Measurements from ENCODE around the gene GFRA1.

The GFRA1 gene

GRCh38 chr10:116094356-116094755 lies 178.7 kb downstream of the GFRA1 start:
- Histone ChIP-seq H3K4me3 (ENCODE audit: low read depth, low read length) (no peak overlapping the region), H3K4me1 (ENCODE audit: control insufficient read depth, insufficient read depth, low read length) (no peaks in the 10 kb centered on the region), H3K9me3 (ENCODE audit: control insufficient read depth, insufficient read depth, low read depth, low read length) (no peaks in the 10 kb centered on the region), H3K36me3 (ENCODE audit: control insufficient read depth in 2 of 2, insufficient read depth in 1 of 2, low read length in 2 of 2) (no peaks in the 10 kb centered on the region), H3K27ac (ENCODE audit: extremely low read depth, low read depth, low read length) (no peak overlapping the region)
- ChIA-PET CTCF (no interaction called here), POLR2A (no interaction called here)
- TF ChIP-seq ZNF416 (tag by site-specific recombination; IDR thresholded peaks at IDR 0.05), result no peak
- TF ChIP-seq ZBTB10 (tag by site-specific recombination; IDR thresholded peaks at IDR 0.05), result no peak
- no peak for TF ChIP-seq ZNF292 (tag by site-specific recombination; IDR thresholded peaks at IDR 0.05; ENCODE audit: borderline replicate concordance, low read depth)
- no peak for TF ChIP-seq ZNF121 (tag by site-specific recombination; IDR thresholded peaks at IDR 0.05)
- no peak for TF ChIP-seq ZNF776 (tag by site-specific recombination; IDR thresholded peaks at IDR 0.05; ENCODE audit: borderline replicate concordance)
- TF ChIP-seq ZNF423 (tag by site-specific recombination; IDR thresholded peaks at IDR 0.05), result no peak
- TF ChIP-seq ZNF544 (tag by site-specific recombination; IDR thresholded peaks at IDR 0.05), result no peak
- TF ChIP-seq ZNF26 (tag by site-specific recombination; IDR thresholded peaks at IDR 0.05), result no peak
- no peak for TF ChIP-seq ZBTB1 (tag by site-specific recombination; IDR thresholded peaks at IDR 0.05)
- TF ChIP-seq PRDM2 (tag by site-specific recombination; IDR thresholded peaks at IDR 0.05; ENCODE audit: borderline replicate concordance), result no peak
- TF ChIP-seq INSM2 (tag by site-specific recombination; IDR thresholded peaks at IDR 0.05), result no peak
- TF ChIP-seq ZBTB7A (tag by site-specific recombination; IDR thresholded peaks at IDR 0.05; ENCODE audit: low read depth), result no peak
- no peak for TF ChIP-seq ZNF513 (tag by site-specific recombination; IDR thresholded peaks at IDR 0.05)
- no peak for TF ChIP-seq ZNF248 (tag by site-specific recombination; IDR thresholded peaks at IDR 0.05)
- TF ChIP-seq ZNF664 (tag by site-specific recombination; IDR thresholded peaks at IDR 0.05), result no peak
- no peak for TF ChIP-seq ZBTB20 (tag by site-specific recombination; IDR thresholded peaks at IDR 0.05)
- no peak for TF ChIP-seq ZBTB8A (tag by site-specific recombination; IDR thresholded peaks at IDR 0.05)
- TF ChIP-seq ELK4 (IDR thresholded peaks at IDR 0.05; ENCODE audit: borderline replicate concordance, low read depth, low read length), result no peak
- no peak for TF ChIP-seq REPIN1 (tag by site-specific recombination; IDR thresholded peaks at IDR 0.05; ENCODE audit: low read depth)
- TF ChIP-seq ZNF426 (tag by site-specific recombination; IDR thresholded peaks at IDR 0.05), result no peak

Measured in HEK293 (cell line).